Neutrophil (primary cell): ENCODE data around the gene SMKR1.

ENCODE experiments used
- H3K27ac ChIP-seq: fragments of 200-600 bp; sonication (generic); 2 replicates; pipeline ENCODE4 v1.5.1; 2016; ENCODE audit warnings: mild to moderate bottlenecking, moderate library complexity
- H3K27me3 ChIP-seq: fragments of 200-600 bp; sonication (generic); 2 replicates; pipeline ENCODE4 v1.6.0; 2016; ENCODE audit warnings: mild to moderate bottlenecking
- H3K36me3 ChIP-seq: fragments of 200-600 bp; sonication (generic); 2 replicates; pipeline ENCODE4 v1.5.1; 2017
- H3K4me1 ChIP-seq, 2 experiments: fragments of 200-600 bp in 1 of 2; sonication (generic) in 1 of 2; 1 replicate in 1 of 2; 2 replicates in 1 of 2; pipeline versions ENCODE4 v1.5.1 to v1.6.1; 2013 to 2016; ENCODE audit warnings: low read depth in 1 of 2, low read length in 1 of 2, mild to moderate bottlenecking in 1 of 2, moderate library complexity in 1 of 2; ENCODE audit not compliant: control insufficient read depth in 1 of 2, insufficient read depth in 1 of 2
- H3K4me3 ChIP-seq, 2 experiments: fragments of 200-600 bp in 1 of 2; sonication (generic) in 1 of 2; 1 replicate in 1 of 2; 2 replicates in 1 of 2; pipeline ENCODE4 v1.5.1; 2013 to 2016; ENCODE audit warnings: low read depth in 1 of 2, low read length in 1 of 2, mild to moderate bottlenecking in 1 of 2, moderate library complexity in 1 of 2
- H3K9me3 ChIP-seq: fragments of 200-600 bp; sonication (generic); 2 replicates; pipeline ENCODE4 v1.5.1; 2016
- CTCF ChIP-seq: fragments of 200-600 bp; sonication (generic); IDR thresholded peaks from 2 replicates; pipeline ENCODE4 v1.5.1; 2016; ENCODE audit warnings: antibody characterized with exemption

SMKR1 gene

GRCh38 chr7:129557686-129558481 is 55.6 kb downstream of the SMKR1 start:
- no peak overlapping the region for H3K27ac ChIP-seq
- no peaks in the 10 kb centered on the region for H3K36me3 ChIP-seq
- H3K27me3 ChIP-seq, result peaks cover 12% of the 10 kb centered on the region
- TF ChIP-seq CTCF, result no peak
- H3K4me3 ChIP-seq, result no peak overlapping the region
- no peaks in the 10 kb centered on the region for H3K9me3 ChIP-seq
- peaks cover 23 to 29% of the 10 kb centered on the region in 2 experiments for H3K4me1 ChIP-seq

- H3K4me1 ChIP-seq, result peaks cover 23 to 24% of the 10 kb centered on the region in 2 experiments
Measured at GRCh38 chr7:129559564-129559963, 57.2 kb downstream of the SMKR1 start.

GRCh38 chr7:129560831-129561230 is 58.5 kb downstream of the SMKR1 start:
- no peak overlapping the region for H3K27ac ChIP-seq
- H3K4me1 ChIP-seq, result peaks cover 23 to 24% of the 10 kb centered on the region in 2 experiments
- no peaks in the 10 kb centered on the region for H3K27me3 ChIP-seq
- H3K4me3 ChIP-seq, result no peak overlapping the region
- H3K36me3 ChIP-seq, result no peaks in the 10 kb centered on the region
- H3K9me3 ChIP-seq, result no peaks in the 10 kb centered on the region
- TF ChIP-seq CTCF, result no peak

More at GRCh38 chr7:129559564-129559963, 57.2 kb downstream of the SMKR1 start:
- TF ChIP-seq CTCF, result no peak
- no peak overlapping the region for H3K27ac ChIP-seq
- no peak overlapping the region for H3K4me3 ChIP-seq
- no peaks in the 10 kb centered on the region for H3K9me3 ChIP-seq
- H3K36me3 ChIP-seq, result no peaks in the 10 kb centered on the region
- H3K27me3 ChIP-seq, result peaks cover 6% of the 10 kb centered on the region

GRCh38 chr7:129561677-129562359 is 59.5 kb downstream of the SMKR1 start:
- H3K4me3 ChIP-seq, result no peak overlapping the region
- no peaks in the 10 kb centered on the region for H3K36me3 ChIP-seq
- H3K9me3 ChIP-seq, result no peaks in the 10 kb centered on the region
- no peak for TF ChIP-seq CTCF
- peaks cover 24 to 28% of the 10 kb centered on the region in 2 experiments for H3K4me1 ChIP-seq
- H3K27ac ChIP-seq, result peak overlapping the region; percentile 61
- H3K27me3 ChIP-seq, result no peaks in the 10 kb centered on the region
